CD4-positive, alpha-beta T cell treated with Interleukin-10 for 1 hour (primary cell): ENCODE results near the gene GALNT16.
"Not testable (repeated sequence)": the region's sequence is repeated elsewhere in the genome, so short reads cannot be mapped to it uniquely, and the experiment has no call there.

ENCODE experiments used
- DNase-seq: peaks from one replicate; pipeline ENCODE4 v3.0.0-alpha.2; 2020

GALNT16 gene

DNA sequence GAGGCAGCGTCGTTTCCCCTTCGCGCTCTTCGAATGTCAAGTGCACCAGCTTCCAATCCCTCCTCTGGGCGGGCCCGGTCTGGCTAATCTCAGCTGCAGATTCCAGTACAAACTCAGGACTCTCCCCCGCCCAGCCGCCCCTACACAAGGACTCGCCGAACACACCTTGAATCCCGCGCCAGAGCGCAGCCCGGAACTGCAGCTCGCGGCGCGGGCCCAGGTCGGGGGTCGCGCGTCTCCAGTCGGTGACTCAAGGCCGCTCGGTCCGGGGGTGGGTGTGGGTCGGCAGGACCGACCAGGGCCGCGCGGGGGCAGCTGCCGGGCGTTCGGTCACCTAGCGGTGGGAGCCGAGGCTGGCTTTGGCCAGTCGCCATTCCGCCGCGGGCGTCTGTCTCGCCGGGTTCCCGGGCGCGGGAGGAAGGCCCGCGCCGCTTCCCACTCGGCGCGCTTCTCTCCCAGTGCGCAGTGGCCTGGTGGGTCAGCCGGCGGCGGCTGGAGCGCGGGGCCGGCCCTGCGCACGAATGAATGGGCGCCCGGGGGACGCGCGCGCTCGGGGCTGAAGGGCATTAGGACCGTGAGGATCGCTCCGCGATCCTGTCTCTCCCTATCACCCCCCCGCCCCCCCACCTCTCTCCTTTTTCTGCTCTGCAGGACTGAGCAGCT lies at the start of gene GALNT16:
TSS of gene GALNT16 (plus strand) at position 632 of the 663 bp plus-strand sequence. CDS start 133 bp downstream, outside the sequence.
- no peak for DNase-seq

DNA sequence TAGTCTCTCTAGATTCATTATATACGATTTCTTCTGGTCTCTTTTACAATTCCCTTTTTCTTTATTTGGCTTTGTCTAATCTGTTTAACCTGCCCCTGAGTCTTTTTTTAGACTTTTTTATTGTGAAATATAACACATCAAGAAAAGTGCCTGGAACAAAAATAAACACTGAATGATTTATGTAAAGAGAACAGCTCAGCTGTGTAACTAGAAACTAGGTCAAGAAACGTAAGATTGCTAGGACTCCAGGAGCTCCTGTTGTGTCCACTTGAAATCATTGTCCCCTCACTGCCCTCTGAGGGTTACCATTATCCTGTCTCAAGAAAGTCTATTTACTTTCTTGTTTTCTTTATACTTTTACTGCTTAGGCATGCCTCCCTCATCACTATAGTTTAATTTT lies 45.6 kb upstream of the GALNT16 start:
- no peak for DNase-seq

DNA sequence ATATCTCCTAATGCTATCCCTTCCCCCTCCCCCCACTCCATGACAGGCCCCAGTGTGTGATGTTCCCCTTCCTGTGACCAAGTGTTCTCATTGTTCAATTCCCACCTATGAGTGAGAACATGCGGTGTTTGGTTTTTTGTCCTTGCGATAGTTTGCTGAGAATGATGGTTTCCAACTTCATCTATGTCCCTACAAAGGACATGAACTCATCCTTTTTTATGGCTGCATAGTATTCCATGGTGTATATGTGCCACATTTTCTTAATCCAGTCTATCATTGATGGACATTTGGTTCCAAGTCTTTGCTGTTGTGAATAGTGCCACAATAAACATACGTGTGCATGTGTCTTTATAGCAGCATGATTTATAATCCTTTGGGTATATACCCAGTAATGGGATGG lies 42.3 kb upstream of the GALNT16 start:
- not testable (repeated sequence) for DNase-seq

DNA sequence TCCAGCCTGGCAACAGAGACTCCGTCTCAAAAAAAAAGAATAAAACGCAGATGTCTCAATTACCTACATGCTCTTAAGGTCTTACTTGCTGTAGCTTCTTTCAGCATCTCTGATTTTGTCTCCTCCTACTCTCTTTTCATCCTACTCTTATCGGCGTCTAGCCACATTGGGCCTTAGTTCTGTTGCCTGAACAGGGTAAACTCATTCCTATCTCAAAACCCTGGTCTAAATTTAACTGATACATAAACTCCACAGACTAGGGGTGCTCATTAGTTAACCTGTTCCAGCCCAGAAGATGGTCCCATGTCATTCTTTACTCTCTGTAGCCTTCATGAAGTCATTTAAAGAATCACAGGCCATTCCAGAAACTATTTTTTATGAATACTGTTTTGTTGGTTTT lies 35.0 kb upstream of the GALNT16 start:
- no peak for DNase-seq

DNA sequence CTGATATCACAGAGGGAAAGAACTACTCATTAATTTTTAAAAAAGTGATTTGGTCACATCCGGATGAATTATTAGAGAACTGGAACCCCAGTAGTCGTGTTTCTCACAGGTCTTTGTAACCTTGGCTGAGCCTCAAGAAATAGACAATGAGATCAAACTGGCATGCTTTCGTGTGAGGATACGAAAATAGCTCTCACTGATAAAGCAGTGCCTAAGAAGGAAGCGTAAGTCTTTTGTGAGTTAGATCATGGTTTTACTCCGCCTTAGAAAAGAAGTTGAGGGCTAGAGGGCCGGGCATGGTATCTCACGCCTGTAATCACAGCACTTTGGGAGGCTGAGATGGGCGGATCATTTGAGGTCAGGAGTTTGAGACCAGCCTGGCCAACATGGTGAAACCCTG lies 33.8 kb upstream of the GALNT16 start:
- DNase-seq = no peak

DNA sequence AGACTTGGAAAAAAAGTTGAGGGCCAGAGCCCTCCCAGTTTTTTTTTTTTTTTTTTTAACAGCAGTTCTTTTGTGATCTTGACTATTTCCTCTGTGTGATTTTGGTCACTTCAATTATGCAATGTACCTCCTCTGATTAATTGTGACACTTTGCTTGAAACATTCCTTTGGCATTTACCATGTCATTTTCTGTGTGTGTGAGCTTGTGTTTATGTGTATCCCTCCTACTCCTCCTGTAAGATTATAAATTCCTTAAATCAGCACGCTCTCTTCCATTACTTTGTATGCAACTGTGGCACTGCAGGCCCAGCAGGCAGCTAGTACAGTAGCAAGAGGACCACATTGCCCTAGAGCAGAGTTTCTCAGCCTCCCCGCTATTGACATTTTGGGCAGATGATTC lies 33.2 kb upstream of the GALNT16 start:
- no peak for DNase-seq

DNA sequence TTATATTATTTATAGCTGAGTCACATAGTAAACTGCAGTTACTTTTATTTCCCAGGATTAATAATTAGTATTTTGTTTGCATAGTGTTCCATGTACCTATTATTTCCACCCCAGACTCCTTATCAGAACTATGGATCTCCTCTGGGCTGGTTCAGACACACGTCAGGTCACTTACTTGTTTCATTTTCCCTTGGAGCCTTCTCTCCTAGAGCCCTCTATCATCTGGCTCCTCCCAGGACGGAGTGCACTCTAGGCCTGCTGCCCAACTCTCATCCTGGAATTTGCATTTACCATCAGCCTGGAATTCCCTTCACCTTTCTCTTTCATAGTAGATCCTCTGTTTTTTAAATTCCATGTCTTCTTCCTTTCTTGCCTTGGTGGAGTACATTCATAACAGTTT lies 28.5 kb upstream of the GALNT16 start:
- no peak for DNase-seq

DNA sequence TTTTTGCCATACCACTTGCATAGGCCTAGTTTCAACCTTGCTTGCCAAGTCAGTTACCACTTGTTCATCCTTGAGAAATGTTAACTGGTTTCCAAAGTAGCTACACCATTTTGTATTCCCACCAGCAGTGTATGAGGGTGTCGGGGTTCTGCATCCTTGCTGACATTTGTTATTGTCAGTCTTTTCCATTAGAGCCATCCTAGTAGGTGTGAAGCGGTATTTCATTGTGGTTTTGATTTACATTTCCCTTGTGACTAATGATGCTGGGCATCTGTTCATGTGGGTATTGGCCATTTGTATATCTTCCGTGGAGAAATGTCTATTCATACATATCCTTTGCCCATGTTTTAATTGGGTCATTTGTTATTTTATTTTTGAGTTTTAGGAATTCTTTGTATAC lies 27.6 kb upstream of the GALNT16 start:
- no peak for DNase-seq

DNA sequence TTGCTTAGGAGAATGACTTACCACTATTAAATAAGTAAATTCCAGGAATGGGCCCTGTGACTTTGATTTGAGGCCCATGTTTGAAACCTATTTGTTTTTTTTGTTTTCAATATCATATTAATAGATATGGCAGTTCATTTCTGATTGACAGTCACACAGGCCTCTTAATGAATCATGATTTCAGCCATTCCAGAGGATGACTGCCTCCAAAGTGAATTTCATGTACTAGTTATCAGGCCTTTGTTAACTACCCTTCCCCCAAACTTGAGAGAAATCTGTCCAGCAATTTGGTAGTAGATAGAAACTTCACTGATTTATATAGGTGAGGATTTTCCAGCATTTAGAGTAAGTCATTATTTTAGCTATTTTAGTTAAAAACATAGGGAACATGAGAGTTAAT lies 25.9 kb upstream of the GALNT16 start:
- no peak for DNase-seq

DNA sequence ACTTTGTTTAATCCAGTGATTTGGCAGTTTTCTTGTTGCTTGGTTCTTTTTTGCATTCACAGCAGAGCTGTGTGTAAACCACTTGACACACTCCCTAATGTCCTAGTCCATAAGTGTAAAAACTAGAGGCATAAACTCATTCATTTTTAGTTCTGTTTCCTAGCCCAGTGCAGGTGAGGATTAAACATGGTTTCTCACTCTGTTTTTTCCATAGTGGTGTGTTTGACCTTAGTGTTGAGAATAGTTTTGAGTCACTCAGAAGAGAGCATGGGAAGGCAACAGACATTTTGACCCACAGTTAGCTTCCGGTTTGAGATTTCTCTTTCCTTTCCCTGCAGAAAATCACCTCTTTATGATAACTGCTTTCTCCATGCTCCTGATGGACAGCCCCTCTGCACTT lies 24.2 kb upstream of the GALNT16 start:
- no peak for DNase-seq

DNA sequence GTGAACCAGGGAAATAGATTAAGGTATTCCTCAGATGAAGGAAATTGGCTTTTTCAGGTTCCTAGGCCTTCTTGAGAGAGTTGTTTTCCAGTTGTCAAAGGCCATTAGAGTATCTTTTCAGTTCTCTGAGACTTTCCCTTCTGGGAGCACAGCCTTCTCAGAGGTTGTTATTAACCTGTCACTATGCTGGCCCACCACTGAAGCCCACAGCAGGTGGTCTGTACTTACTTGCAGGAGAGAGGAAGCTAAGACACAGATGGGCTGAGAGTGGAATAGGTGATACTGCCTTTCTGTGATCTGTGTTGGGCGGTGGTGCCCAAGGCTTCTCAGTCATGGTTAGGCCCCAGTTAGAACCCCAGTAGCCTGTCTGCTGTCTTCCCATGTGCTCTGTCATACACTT lies 22.8 kb upstream of the GALNT16 start:
- no peak for DNase-seq

DNA sequence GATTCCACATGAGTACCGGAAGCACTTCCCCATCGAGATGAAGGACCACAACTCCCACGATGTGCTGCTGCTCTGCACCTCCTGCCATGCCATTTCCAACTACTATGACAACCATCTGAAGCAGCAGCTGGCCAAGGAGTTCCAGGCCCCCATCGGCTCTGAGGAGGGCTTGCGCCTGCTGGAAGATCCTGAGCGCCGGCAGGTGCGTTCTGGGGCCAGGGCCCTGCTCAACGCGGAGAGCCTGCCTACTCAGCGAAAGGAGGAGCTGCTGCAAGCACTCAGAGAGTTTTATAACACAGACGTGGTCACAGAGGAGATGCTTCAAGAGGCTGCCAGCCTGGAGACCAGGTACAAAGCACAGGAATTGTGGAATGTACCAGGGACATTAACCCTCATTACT lies 22.4 kb upstream of the GALNT16 start:
- DNase-seq = no peak

DNA sequence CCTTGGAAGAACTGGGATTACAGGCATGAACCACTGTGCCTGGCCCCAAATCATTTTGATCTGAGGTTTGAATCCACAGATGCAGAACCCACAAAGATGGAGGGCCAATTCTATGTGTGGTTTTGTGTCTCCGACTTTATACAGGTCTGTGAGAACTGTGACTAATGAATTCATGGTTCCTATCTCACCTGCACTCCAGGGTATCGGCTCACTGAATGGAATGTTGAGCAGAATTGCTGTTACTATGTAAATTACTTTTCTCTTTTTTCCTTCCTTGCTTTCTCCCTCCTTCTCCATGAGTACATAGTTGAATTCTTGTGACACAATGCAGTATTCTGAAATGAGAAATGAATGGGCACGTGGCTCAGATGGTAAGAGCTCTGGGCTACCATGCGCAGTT lies 21.1 kb upstream of the GALNT16 start:
- no peak for DNase-seq

DNA sequence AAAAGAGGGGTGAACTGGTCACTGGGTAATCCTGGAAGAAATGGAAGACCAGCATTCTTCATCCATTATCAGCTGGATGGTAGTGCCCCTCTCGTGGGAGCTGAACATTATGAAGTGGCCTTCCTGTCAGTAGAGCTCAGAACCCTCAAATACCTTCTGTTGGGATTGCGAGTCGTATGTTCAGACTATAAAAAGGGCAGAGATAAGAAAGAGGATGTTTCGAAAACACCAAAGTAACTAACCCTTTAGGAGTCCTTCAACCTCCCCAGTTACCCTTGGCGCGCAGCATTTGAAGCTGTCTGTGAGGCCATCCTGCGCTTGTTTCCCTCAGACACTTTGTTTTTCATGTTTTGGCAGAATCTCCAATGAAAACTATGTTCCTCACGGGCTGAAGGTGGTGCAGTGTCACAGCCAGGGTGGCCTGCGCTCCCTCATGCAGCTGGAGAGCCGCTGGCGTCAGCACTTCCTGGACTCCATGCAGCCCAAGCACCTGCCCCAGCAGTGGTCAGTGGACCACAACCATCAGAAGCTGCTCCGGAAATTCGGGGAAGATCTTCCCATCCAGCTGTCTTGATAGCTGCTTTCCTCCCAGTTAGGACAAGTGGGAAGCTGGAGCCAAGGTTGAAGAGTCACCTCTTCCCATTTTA lies 19.3 kb upstream of the GALNT16 start:
- no peak for DNase-seq

DNA sequence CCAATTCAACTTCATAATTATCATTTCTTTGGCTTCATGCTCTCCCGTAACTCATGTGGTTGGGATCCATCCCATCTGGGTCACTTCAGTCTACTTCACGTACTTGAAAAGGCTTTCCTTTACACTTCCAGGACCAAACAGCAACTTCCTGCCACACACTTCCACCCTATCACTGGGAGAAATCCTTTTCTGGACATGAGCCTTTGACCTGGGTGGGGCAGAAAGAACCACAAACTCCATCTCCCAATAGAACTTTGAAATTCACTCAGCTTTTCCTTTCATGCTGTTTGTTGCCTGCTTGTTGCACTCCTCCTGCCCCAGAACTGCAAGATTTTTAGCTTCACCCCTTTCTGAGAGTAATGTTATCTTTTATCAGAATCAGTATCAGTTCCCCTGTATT lies 18.4 kb upstream of the GALNT16 start:
- DNase-seq = no peak

DNA sequence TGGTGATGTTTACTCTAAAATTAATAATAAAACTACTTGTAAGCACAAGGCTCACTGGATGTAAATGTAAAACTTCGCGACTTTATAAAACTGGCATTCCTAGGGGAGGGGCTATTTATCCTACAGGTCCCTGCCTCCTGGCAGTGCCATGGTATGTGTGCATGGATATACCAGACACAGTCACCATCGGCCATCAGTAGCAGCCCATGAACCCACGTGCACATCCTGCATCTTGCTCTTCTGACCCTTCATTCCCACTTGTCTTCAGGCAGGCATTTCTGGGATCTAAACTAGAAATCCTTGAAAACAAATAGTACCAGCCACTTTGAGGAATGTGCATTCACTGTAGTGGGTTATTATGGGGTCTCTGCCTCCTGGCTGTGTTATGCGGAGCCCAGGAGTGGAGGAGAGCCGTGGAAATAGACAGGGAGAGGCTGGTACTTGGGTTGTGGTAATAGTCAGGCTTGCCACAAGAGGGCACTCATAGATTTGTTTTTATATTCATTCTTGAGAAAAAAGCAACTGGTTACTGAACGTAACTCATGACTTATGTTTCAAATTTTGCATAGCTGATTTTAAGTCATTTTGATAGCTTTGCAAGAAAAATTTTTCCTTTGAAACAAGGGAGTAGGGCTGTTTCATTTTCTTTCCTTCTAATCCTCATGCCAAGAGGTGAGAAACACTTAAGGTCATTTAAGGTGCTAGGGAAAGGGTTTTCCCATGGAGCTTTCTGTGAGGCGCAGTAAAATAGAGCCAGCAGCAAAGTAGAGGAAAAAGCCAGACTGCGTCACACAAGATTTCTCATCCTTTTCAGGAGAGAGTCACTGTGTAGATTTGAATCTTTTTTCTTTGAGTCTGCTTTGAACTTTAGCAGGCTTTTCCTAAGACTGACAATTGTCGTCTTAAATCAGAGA lies 17.4 kb upstream of the GALNT16 start:
- DNase-seq = peak; percentile 67

DNA sequence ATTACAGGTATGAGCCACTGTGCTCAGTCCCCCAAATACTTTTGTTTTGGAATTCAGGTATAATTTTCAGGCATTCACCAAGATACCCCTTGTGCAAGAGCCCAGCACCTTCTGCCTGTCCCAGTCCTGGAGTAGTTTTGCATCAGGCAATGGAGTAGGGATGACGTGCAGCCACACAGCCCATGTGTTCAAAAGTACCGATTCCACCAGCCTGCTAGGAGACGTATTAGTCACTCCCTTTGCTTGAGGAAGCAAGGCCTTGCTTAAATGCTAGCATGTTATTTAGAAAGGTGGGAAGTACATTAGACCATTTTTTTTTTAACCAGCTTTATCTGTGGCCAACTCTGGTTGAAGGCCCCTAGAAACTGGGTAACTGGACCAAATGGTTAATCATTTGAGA lies 15.0 kb upstream of the GALNT16 start:
- DNase-seq = no peak

DNA sequence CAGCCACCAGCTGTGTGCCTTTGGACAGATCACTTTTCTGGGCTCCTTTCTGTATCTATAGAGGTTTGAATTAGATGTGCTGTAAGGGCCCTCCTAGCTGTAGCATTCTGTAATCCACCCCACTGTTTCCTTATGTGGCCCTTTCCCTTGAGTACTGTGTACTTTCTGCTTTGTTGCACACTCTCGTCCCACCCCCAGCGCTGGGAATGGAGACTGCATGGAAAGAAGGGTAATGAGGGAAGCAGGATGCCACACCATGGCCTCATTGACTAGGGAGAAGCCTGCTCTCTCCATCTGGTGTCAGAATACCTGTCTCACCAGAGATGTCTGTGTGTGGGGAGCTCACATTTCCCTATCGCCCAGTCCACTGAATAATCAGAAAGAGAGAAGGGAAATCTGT lies 13.6 kb upstream of the GALNT16 start:
- DNase-seq = no peak

DNA sequence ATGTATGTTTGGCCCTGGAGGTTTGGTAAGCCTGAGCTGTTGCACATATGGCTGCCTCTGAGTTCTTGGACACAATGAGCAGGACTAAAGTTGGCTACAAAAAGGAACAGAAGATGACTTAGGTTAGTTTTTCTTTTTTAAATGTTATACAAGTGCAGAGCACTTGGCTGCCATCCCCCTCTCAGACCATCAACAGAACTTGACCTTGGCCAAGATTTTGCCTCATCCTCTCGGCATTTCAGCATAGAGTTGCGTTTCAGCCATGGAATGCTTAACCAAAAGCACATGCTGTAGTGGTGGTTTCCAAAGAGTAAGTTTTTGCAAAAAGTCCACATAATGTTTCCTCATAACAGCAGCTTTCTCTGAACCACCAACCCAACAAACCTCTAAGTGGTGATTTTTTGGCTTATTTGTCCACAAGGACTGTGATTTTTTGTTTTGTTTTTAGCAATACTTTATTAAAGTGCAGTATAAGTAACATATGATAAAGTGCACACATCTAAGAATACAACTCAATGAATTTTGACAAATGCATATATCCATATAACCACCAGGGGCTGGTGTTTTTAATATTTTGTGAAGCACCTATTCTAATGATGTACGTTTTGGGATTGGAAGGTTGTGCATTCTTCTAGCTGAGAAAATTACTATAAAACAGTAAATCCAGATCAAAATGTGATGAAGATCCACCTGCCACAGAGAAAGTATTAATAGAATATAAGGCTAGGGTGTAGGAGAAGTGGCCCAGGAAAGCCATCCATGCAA lies 12.1 kb upstream of the GALNT16 start:
- DNase-seq = no peak

DNA sequence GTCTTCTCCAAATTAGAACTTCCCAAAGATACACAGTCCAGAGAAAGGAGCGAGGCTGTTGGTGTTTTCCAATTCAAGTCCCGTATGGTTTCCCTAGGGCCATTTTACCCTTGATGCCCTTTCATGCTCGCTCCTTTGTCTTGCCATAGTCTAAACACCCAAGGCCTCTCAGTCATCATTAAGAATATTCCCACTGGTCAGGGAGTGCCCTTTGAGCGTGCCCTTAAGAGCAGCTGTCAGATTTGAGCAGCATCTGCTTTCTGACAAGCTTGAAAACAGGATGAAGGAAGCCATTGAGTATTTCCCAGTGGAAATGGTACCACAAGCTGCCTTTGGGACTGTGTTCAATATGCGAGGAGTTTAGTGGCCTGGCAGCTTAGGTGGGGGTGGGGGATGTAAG lies 10.4 kb upstream of the GALNT16 start:
- no peak for DNase-seq

DNA sequence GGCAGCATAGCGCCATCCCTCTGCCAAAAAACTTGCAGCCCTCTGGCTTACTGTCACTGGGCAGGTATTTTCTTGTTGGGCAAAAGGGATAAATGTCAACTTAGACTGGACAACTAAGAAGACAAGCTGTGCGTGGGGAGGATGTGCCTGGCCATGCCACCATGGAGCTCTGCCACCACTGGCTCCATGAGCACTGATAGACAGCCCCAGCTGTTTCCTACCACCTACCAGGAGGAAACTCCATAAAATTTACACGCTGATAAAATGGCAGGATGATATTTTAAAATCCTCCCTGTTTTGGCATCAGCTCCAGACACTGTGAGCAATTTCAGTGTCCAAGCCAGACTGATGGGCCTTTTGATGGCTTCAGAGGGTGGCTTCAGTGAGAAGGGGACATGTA lies 7.1 kb upstream of the GALNT16 start:
- DNase-seq = no peak

DNA sequence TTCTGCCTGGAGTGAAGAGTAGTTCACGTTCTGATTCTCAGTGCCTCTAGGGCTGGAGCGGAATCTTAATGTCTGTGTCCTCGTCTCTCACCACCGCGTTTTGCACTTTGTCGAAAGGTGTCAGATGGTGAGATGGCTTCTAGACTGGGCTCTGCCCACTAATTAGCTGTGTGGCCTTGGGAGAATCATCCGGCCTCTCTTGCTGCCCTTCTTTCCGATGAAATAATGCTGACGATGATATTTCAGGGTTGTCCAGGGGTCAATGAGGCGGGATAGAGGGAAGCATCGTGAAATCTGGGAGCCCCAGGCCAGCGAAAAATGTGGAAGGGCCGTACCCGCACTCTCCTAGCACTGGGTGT lies 811 bp upstream of the GALNT16 start:
- DNase-seq = no peak

DNA sequence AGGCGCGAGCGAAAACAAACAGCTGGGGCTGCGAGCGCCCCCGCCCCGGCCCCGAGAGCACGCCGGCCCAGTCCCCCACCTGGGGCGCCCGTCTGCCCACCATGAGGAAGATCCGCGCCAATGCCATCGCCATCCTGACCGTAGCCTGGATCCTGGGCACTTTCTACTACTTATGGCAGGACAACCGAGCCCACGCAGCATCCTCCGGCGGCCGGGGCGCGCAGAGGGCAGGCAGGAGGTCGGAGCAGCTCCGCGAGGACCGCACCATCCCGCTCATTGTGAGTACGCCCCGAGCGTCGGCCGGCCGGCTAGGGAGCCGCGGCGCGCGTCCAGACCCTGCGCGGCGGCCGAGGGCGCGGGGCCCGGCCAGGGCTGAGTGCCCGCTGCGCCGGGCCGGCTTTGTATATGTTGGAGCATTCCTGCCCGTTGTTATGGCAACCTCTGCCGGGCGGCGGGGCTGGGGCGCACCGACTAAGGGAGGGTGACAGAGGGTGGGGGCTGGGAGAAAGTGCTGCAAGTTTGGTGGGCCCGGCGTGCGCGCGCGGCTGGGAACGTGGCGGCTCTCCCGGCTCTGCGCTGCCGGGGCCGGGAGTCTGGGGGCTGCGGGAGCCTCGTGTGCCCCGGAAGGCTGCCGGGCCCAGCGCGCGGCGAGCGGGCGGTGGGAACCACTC lies 367 bp downstream of the GALNT16 start:
- DNase-seq = no peak
